HepG2 (cell line): ENCODE measurements around the gene WDR45B. TPM values are rescaled to one million over a fixed set of nuclear protein-coding genes. Genes with fewer than 3 reads are reported as not detected.

Source experiments
- ASH2L ChIP-seq: fragments of 300-600, 200-600 bp; sonication (generic); IDR thresholded peaks from 2 replicates; pipeline ENCODE4 v1.7.0; 2017; ENCODE audit warnings: low read depth, mild to moderate bottlenecking, moderate library complexity, mixed read lengths, low read length; ENCODE audit not compliant: insufficient read length
- HDAC2 ChIP-seq: sonication (generic); formaldehyde crosslinking; IDR thresholded peaks from 2 replicates; pipeline ENCODE4 v1.4.0; 2020; ENCODE audit warnings: missing genetic modification reagents
- POLR2G ChIP-seq: fragments of 200-400 bp; formaldehyde crosslinking; IDR thresholded peaks from 2 replicates; pipeline ENCODE4 v1.6.1; 2018; ENCODE audit warnings: mild to moderate bottlenecking, low read depth, low read length, moderate library complexity
- RXRA ChIP-seq: sonication (generic); formaldehyde crosslinking; IDR thresholded peaks from 2 replicates; pipeline ENCODE4 v1.5.1; 2020; ENCODE audit warnings: missing genetic modification reagents
- WIZ ChIP-seq: sonication (generic); formaldehyde crosslinking; IDR thresholded peaks from 2 replicates; pipeline ENCODE4 v1.5.1; 2020; ENCODE audit warnings: mild to moderate bottlenecking, missing genetic modification reagents
- ZBTB21 ChIP-seq: sonication (generic); formaldehyde crosslinking; IDR thresholded peaks from 2 replicates; pipeline ENCODE4 v1.4.0; 2020; ENCODE audit warnings: missing genetic modification reagents
- polyA plus RNA-seq, 8 experiments: library from polyadenylated mRNA; depleted of rRNA in 3 of 8; stranded (reverse) in 7 of 8; unstranded in 1 of 8; fragments of >200 nt; fragmentation: Illumina TruSeq in 4 of 8; extraction: Trizol in 4 of 8; gene quantifications; 2 replicates each; pipeline versions ENCODE4 v1.2.1 to v1.2.3, GENCODE V29; 2011 to 2016; ENCODE audit warnings: low read depth in 4 of 8, missing spikeins in 1 of 8, mixed read lengths in 1 of 8; ENCODE audit not compliant: insufficient read depth in 1 of 8
- total RNA-seq, 5 experiments: library from RNA; depleted of rRNA; stranded (reverse); fragments of >200 nt; fragmentation: Illumina TruSeq; extraction: Trizol; gene quantifications; 2 replicates each; pipeline ENCODE4 v1.2.3, GENCODE V29; 2016; ENCODE audit warnings: low read depth in 1 of 5
- TF ChIP-seq, protein P1 (sequence below): sonication (generic); formaldehyde crosslinking; IDR thresholded peaks from 2 replicates; pipeline ENCODE4 v1.9.0; 2021; ENCODE audit warnings: missing genetic modification reagents, mild to moderate bottlenecking, borderline replicate concordance
- TF ChIP-seq, protein P2 (sequence below): sonication (generic); formaldehyde crosslinking; IDR thresholded peaks from 2 replicates; pipeline ENCODE4 v1.5.0; 2020; ENCODE audit warnings: missing genetic modification reagents
- TF ChIP-seq, protein P3 (sequence below): sonication (generic); formaldehyde crosslinking; IDR thresholded peaks from 2 replicates; pipeline ENCODE4 v1.4.0; 2020; ENCODE audit warnings: missing genetic modification reagents
- TF ChIP-seq, protein P4 (sequence below), 2 experiments: sonication (generic) in 1 of 2; formaldehyde crosslinking in 1 of 2; IDR thresholded peaks; 2 replicates each; pipeline versions ENCODE4 v1.4.0 to v1.6.1; 2018 to 2020; ENCODE audit warnings: missing genetic modification reagents in 2 of 2, borderline replicate concordance in 1 of 2, low read depth in 1 of 2, mild to moderate bottlenecking in 1 of 2, missing biosample characterization in 1 of 2

WDR45B gene
- total and polyA plus RNA-seq, 2 of the 13 experiments (the other 11 are each of a cell fraction or from before 2014, with no cell fraction given): 86.2 to 155 TPM

DNA sequence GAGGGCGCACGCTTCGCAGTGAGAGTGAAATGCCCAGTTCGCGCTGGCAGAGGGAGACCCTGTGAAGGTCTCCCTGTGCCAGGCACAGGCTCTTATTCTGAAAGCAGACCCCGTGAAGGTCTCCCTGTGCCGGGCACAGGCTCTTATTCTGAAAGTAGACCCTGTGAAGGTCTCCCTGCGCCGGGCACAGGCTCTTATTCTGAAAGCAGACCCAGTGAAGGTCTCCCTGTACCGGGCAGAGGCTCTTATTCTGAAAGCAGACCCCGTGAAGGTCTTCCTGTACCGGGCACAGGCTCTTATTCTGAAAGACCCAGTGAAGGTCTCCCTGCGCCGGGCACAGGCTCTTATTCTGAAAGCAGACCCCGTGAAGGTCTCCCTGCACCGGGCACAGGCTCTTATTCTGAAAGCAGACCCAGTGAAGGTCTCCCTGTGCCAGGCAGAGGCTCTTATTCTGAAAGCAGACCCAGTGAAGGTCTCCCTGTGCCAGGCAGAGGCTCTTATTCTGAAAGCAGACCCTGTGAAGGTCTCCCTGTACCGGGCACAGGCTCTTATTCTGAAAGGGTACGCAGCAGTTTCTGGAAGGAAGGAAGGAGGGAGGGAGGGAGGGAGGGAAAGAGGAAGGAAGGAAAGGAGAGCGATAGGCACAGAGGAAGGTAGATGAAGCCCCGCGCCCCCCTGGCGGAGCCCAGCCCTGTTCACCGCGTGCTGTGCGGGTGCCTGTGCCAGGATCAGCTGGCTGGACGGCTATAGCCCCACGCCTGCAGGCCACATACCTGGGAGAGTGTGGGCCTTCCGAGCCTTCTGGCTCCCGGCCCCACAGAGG is 55.3 kb downstream of the WDR45B start (continued):
- TF ChIP-seq, protein P1, sequence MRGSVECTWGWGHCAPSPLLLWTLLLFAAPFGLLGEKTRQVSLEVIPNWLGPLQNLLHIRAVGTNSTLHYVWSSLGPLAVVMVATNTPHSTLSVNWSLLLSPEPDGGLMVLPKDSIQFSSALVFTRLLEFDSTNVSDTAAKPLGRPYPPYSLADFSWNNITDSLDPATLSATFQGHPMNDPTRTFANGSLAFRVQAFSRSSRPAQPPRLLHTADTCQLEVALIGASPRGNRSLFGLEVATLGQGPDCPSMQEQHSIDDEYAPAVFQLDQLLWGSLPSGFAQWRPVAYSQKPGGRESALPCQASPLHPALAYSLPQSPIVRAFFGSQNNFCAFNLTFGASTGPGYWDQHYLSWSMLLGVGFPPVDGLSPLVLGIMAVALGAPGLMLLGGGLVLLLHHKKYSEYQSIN (CRISPR knock-in tag): no peak
- TF ChIP-seq WIZ (CRISPR knock-in tag) (no peak), POLR2G (peak; percentile 52; the same call in 1 of the 2 replicates), ZBTB21 (CRISPR knock-in tag) (no peak), HDAC2 (CRISPR knock-in tag) (peak; percentile 8; the same call in 1 of the 2 replicates), ASH2L (peak; percentile 24), RXRA (0 out of 2 replicates have a peak, but pooled peaks have one; percentile 33)
- TF ChIP-seq, protein P2, sequence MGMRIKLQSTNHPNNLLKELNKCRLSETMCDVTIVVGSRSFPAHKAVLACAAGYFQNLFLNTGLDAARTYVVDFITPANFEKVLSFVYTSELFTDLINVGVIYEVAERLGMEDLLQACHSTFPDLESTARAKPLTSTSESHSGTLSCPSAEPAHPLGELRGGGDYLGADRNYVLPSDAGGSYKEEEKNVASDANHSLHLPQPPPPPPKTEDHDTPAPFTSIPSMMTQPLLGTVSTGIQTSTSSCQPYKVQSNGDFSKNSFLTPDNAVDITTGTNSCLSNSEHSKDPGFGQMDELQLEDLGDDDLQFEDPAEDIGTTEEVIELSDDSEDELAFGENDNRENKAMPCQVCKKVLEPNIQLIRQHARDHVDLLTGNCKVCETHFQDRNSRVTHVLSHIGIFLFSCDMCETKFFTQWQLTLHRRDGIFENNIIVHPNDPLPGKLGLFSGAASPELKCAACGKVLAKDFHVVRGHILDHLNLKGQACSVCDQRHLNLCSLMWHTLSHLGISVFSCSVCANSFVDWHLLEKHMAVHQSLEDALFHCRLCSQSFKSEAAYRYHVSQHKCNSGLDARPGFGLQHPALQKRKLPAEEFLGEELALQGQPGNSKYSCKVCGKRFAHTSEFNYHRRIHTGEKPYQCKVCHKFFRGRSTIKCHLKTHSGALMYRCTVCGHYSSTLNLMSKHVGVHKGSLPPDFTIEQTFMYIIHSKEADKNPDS (CRISPR knock-in tag): no peak
- TF ChIP-seq, protein P3, sequence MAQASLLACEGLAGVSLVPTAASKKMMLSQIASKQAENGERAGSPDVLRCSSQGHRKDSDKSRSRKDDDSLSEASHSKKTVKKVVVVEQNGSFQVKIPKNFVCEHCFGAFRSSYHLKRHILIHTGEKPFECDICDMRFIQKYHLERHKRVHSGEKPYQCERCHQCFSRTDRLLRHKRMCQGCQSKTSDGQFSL (CRISPR knock-in tag): no peak
- TF ChIP-seq, protein P4, sequence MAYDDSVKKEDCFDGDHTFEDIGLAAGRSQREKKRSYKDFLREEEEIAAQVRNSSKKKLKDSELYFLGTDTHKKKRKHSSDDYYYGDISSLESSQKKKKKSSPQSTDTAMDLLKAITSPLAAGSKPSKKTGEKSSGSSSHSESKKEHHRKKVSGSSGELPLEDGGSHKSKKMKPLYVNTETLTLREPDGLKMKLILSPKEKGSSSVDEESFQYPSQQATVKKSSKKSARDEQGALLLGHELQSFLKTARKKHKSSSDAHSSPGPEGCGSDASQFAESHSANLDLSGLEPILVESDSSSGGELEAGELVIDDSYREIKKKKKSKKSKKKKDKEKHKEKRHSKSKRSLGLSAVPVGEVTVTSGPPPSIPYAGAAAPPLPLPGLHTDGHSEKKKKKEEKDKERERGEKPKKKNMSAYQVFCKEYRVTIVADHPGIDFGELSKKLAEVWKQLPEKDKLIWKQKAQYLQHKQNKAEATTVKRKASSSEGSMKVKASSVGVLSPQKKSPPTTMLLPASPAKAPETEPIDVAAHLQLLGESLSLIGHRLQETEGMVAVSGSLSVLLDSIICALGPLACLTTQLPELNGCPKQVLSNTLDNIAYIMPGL (CRISPR knock-in tag; IDR thresholded peaks at IDR 0.05; ENCODE audit: borderline replicate concordance in 1 of 2, low read depth in 1 of 2): no peak
